Tibial nerve (tissue), 4 donors: Measurements from ENCODE around the gene HGF.

ENCODE experiments used
- EP300 ChIP-seq, 2 donors: sonication (generic); formaldehyde crosslinking; IDR thresholded peaks; one replicate each; pipeline ENCODE4 v1.6.1; 2017; ENCODE audit warnings: antibody characterized with exemption in 2 of 2, mild to moderate bottlenecking in 1 of 2
- POLR2A ChIP-seq, 2 donors: fragments of 450-650 bp; IDR thresholded peaks; one replicate each; pipeline ENCODE4 v1.6.1; 2017; ENCODE audit warnings: antibody characterized with exemption in 2 of 2, mild to moderate bottlenecking in 2 of 2, moderate library complexity in 2 of 2
- TF ChIP-seq, protein P1 (sequence below), 5 experiments: fragments of 200-600 bp in 3 of 5; fragments of 450-650 bp in 2 of 5; sonication (generic) in 3 of 5; IDR thresholded peaks; one replicate each; pipeline ENCODE4 v1.5.1; 2016 to 2019; ENCODE audit warnings: antibody characterized with exemption in 5 of 5, mild to moderate bottlenecking in 3 of 5, moderate library complexity in 2 of 5

DNA sequence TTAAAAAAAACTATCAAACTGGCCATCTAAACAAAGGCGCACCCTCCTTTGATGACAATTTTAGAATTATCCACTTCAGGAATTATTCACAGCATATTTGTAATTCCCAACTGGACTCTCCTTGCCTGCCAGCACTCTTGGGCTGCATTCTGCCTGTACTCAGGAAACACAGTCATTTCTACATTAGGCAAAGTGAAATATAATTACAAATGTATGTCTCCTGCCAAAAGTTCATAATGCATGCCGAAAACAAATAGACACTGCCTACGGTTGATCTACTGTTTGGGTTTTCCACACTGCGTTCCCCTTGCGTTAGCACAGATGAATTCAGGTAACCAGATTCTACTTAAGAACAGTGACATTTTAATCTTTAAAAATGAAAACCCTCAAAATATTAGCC, 1.9 kb downstream of the HGF start:
- TF ChIP-seq POLR2A (IDR thresholded peaks at IDR 0.05) = no peak
- TF ChIP-seq, protein P1, sequence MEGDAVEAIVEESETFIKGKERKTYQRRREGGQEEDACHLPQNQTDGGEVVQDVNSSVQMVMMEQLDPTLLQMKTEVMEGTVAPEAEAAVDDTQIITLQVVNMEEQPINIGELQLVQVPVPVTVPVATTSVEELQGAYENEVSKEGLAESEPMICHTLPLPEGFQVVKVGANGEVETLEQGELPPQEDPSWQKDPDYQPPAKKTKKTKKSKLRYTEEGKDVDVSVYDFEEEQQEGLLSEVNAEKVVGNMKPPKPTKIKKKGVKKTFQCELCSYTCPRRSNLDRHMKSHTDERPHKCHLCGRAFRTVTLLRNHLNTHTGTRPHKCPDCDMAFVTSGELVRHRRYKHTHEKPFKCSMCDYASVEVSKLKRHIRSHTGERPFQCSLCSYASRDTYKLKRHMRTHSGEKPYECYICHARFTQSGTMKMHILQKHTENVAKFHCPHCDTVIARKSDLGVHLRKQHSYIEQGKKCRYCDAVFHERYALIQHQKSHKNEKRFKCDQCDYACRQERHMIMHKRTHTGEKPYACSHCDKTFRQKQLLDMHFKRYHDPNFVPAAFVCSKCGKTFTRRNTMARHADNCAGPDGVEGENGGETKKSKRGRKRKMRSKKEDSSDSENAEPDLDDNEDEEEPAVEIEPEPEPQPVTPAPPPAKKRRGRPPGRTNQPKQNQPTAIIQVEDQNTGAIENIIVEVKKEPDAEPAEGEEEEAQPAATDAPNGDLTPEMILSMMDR (IDR thresholded peaks at IDR 0.05) = no peak
- no peak for TF ChIP-seq EP300 (IDR thresholded peaks at IDR 0.05)
